NT2/D1 (cell line): ENCODE measurements around the gene PDZD11.

Experiments
- DNase-seq: peaks from one replicate; pipeline ENCODE4 v3.0.0-alpha.2; 2011; ENCODE audit warnings: low read depth, low spot score
- H3K27me3 ChIP-seq: 2 replicates; pipeline ENCODE4 v1.6.0; 2011; ENCODE audit warnings: mild to moderate bottlenecking; ENCODE audit not compliant: insufficient read length, insufficient read depth
- H3K36me3 ChIP-seq: 2 replicates; pipeline ENCODE4 v1.6.1; 2011; ENCODE audit warnings: mild to moderate bottlenecking, low read length, mixed read lengths; ENCODE audit not compliant: insufficient read depth, insufficient read length
- H3K4me1 ChIP-seq: 2 replicates; pipeline ENCODE4 v1.5.1; 2011; ENCODE audit not compliant: insufficient read depth, insufficient read length
- H3K4me3 ChIP-seq: 2 replicates; pipeline ENCODE4 v1.5.1; 2011; ENCODE audit warnings: low read depth; ENCODE audit not compliant: insufficient read length
- H3K9ac ChIP-seq: 2 replicates; pipeline ENCODE4 v1.6.0; 2011; ENCODE audit warnings: low read depth; ENCODE audit not compliant: insufficient read length
- H3K9me3 ChIP-seq: 2 replicates; pipeline ENCODE4 v1.5.1; 2011; ENCODE audit warnings: mild to moderate bottlenecking, low read length; ENCODE audit not compliant: insufficient read depth
- SUZ12 ChIP-seq: IDR thresholded peaks from 2 replicates; pipeline ENCODE4 v1.6.1; 2011; ENCODE audit not compliant: insufficient read length, insufficient read depth; ENCODE audit errors: extremely low read depth
- YY1 ChIP-seq: IDR thresholded peaks from 2 replicates; pipeline ENCODE4 v1.6.1; 2011; ENCODE audit not compliant: insufficient read length, insufficient read depth
- ZNF274 ChIP-seq: IDR thresholded peaks from 2 replicates; pipeline ENCODE4 v1.6.1; 2011; ENCODE audit warnings: mild to moderate bottlenecking, low read depth, low read length

The PDZD11 gene

DNA sequence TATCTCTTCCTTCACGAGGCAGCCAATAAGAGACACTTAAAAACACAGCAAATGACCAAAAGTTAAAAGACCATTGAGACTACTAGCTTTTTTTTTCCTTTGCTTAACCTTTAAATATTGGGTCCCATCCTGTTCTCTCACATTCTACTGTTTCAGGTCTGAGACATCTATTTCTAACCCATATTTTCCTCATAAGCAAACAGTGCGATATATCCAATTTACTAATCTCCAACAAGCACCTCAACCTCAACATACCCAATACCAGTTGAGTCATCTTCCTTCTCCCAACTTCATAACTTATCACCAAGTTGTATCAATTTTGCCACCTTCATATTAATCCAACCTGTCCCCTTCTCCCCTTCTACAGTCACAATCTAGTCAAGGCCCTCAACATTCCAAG, 48.2 kb downstream of the PDZD11 start:
- no peaks in the 10 kb centered on the region for H3K4me1 ChIP-seq
- H3K27me3 ChIP-seq, result no peaks in the 10 kb centered on the region
- H3K9ac ChIP-seq, result no peak overlapping the region
- no peak overlapping the region for H3K4me3 ChIP-seq
- TF ChIP-seq YY1, result no peak
- TF ChIP-seq SUZ12, result no peak
- TF ChIP-seq ZNF274, result no peak
- DNase-seq, result no peak
- H3K36me3 ChIP-seq, result no peaks in the 10 kb centered on the region
- no peaks in the 10 kb centered on the region for H3K9me3 ChIP-seq

DNA sequence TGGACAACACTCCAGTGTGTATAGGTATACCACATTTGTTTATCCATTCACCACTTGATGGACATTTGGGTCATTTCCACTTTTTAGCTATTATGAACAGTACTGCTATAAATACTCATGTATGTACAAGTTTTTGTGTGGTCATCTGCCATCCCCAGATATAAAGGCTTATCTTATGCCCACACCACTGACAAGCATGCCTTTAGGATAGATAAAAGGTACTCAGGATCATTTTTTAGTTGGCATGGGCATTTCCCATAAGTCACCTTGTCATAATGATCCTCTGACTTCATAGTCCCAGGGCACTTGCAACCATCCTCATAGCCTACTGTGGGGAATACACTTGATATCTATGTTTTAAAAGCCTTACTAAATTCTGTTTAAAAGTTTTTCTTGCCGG, 49.0 kb downstream of the PDZD11 start:
- no peak overlapping the region for H3K4me3 ChIP-seq
- no peak for DNase-seq
- no peaks in the 10 kb centered on the region for H3K27me3 ChIP-seq
- no peak overlapping the region for H3K9ac ChIP-seq
- no peak for TF ChIP-seq ZNF274
- no peaks in the 10 kb centered on the region for H3K36me3 ChIP-seq
- H3K9me3 ChIP-seq, result no peaks in the 10 kb centered on the region
- no peaks in the 10 kb centered on the region for H3K4me1 ChIP-seq
